Gastroesophageal sphincter (tissue), 4 donors: ENCODE data around the gene SETBP1. TPM values are rescaled to one million over a fixed set of nuclear protein-coding genes. Genes with fewer than 3 reads are reported as not detected.

ENCODE experiments used
- ATAC-seq: fragments of 150-250 bp; one replicate; pipeline ENCODE4 v1.9.1; 2016; ENCODE audit warnings: mild to moderate bottlenecking, moderate library complexity
- H3K27ac ChIP-seq, 4 donors: fragments of 200-600 bp; sonication (generic) in 3 of 4; 1 replicate in 3 of 4; 2 replicates in 1 of 4; pipeline ENCODE4 v1.5.1; 2016 to 2019
- H3K27me3 ChIP-seq: fragments of 200-600 bp; sonication (generic); one replicate; pipeline ENCODE4 v1.5.1; 2019
- H3K36me3 ChIP-seq, 2 donors: fragments of 200-600 bp; sonication (generic); one replicate each; pipeline ENCODE4 v1.5.1; 2019; ENCODE audit warnings: control low read depth in 1 of 2
- H3K4me1 ChIP-seq, 3 donors: fragments of 200-600 bp; sonication (generic); 1 replicate in 2 of 3; 2 replicates in 1 of 3; pipeline ENCODE4 v1.5.1; 2016 to 2019; ENCODE audit warnings: control low read depth in 2 of 3
- H3K4me3 ChIP-seq, 2 donors: fragments of 200-600 bp; sonication (generic); one replicate each; pipeline ENCODE4 v1.5.1; 2019; ENCODE audit warnings: mild to moderate bottlenecking in 1 of 2, moderate library complexity in 1 of 2
- H3K9me3 ChIP-seq, 3 donors: fragments of 200-600 bp; sonication (generic); one replicate each; pipeline ENCODE4 v1.5.1; 2017 to 2019; ENCODE audit warnings: control low read depth in 2 of 3
- CTCF ChIP-seq, 4 experiments: fragments of 200-600 bp in 2 of 4; fragments of 450-650 bp in 2 of 4; sonication (generic) in 1 of 4; IDR thresholded peaks; one replicate each; pipeline ENCODE4 v1.5.1; 2017 to 2019; ENCODE audit warnings: antibody characterized with exemption in 4 of 4, mild to moderate bottlenecking in 2 of 4, moderate library complexity in 2 of 4
- EP300 ChIP-seq: sonication (generic); formaldehyde crosslinking; IDR thresholded peaks from one replicate; pipeline ENCODE4 v1.6.1; 2017; ENCODE audit warnings: antibody characterized with exemption, mild to moderate bottlenecking
- POLR2A ChIP-seq, 2 donors: fragments of 450-650 bp; IDR thresholded peaks; one replicate each; pipeline ENCODE4 v1.6.1; 2017; ENCODE audit warnings: antibody characterized with exemption in 2 of 2, mild to moderate bottlenecking in 2 of 2, moderate library complexity in 1 of 2
- POLR2AphosphoS5 ChIP-seq: sonication (generic); formaldehyde crosslinking; IDR thresholded peaks from one replicate; pipeline ENCODE4 v1.6.1; 2017; ENCODE audit warnings: antibody characterized with exemption
- WGBS, 2 donors: methylation state at CpG; one replicate each; pipeline ENCODE4 v1.1.5; 2018; ENCODE audit warnings: low coverage in 1 of 2; 5-methylcytosine and 5-hydroxymethylcytosine counted together
- total RNA-seq, 4 donors: library from RNA; depleted of rRNA; stranded (reverse); fragments of >200 nt; gene quantifications; one replicate each; pipeline ENCODE4 v1.1.0, GENCODE V29; 2016

The SETBP1 gene
- total RNA-seq, 4 donors from 2014 or later = 42.5 to 87.6 (median 67.8) TPM

- H3K4me1 ChIP-seq = peaks cover 13 to 63% (median 28%) of the 10 kb centered on the region in 3 donors
- no peak for ATAC-seq
- H3K4me3 ChIP-seq = no peak overlapping the region
- no peak for TF ChIP-seq CTCF (IDR thresholded peaks at IDR 0.05)
- TF ChIP-seq POLR2A (IDR thresholded peaks at IDR 0.05) = no peak
- no peak for TF ChIP-seq POLR2AphosphoS5
- no peak for TF ChIP-seq EP300
- no peak overlapping the region for H3K27ac ChIP-seq
- no peaks in the 10 kb centered on the region for H3K36me3 ChIP-seq
- no peaks in the 10 kb centered on the region for H3K27me3 ChIP-seq
- H3K9me3 ChIP-seq = no peaks in the 10 kb centered on the region
- WGBS, 2 donors = 64 to 85% methylated on average over 6 of the region's 6 CpGs
Measured at GRCh38 chr18:44786688-44787087, 106.0 kb downstream of the SETBP1 start.

GRCh38 chr18:44788334-44788733 is 107.6 kb downstream of the SETBP1 start:
- Histone ChIP-seq H3K27ac (peak overlapping the region in 3 of 4 donors; percentile 27 to 84 (median 79)), H3K4me1 (peaks cover 26 to 67% (median 40%) of the 10 kb centered on the region in 3 donors), H3K36me3 (no peaks in the 10 kb centered on the region), H3K9me3 (no peaks in the 10 kb centered on the region), H3K4me3 (no peak overlapping the region), H3K27me3 (no peaks in the 10 kb centered on the region)
- ATAC-seq = no peak
- 67 to 83% methylated on average over 1 of the region's 1 CpG for WGBS, 2 donors
- TF ChIP-seq EP300 = no peak
- TF ChIP-seq POLR2AphosphoS5 = no peak
- no peak for TF ChIP-seq CTCF (IDR thresholded peaks at IDR 0.05)
- no peak for TF ChIP-seq POLR2A (IDR thresholded peaks at IDR 0.05)

- H3K27ac ChIP-seq = peak overlapping the region; percentile 30 to 91 (median 82)
- H3K27me3 ChIP-seq = no peaks in the 10 kb centered on the region
- no peaks in the 10 kb centered on the region for H3K9me3 ChIP-seq
- H3K36me3 ChIP-seq = no peaks in the 10 kb centered on the region
- H3K4me1 ChIP-seq = peaks cover 30 to 81% (median 40%) of the 10 kb centered on the region in 3 donors
- no peak for TF ChIP-seq CTCF (IDR thresholded peaks at IDR 0.05)
- TF ChIP-seq POLR2AphosphoS5 = no peak
- no peak for TF ChIP-seq EP300
- peak; percentile 44 for ATAC-seq
- 18 to 22% methylated on average over 4 of the region's 4 CpGs for WGBS, 2 donors
- no peak overlapping the region for H3K4me3 ChIP-seq
Measured at GRCh38 chr18:44789710-44790109, 109.0 kb downstream of the SETBP1 start.

- Histone ChIP-seq H3K4me1 (peaks cover 30 to 75% (median 40%) of the 10 kb centered on the region in 3 donors), H3K4me3 (no peak overlapping the region), H3K36me3 (no peaks in the 10 kb centered on the region), H3K27me3 (no peaks in the 10 kb centered on the region), H3K9me3 (no peaks in the 10 kb centered on the region), H3K27ac (peak overlapping the region; percentile 79 to 93 (median 88))
- 68% methylated on average over 4 of the region's 4 CpGs for WGBS, 2 donors
- TF ChIP-seq POLR2A (IDR thresholded peaks at IDR 0.05) = no peak
- TF ChIP-seq CTCF (IDR thresholded peaks at IDR 0.05) = no peak
- TF ChIP-seq POLR2AphosphoS5 = no peak
- TF ChIP-seq EP300 = no peak
- ATAC-seq = no peak
Measured at GRCh38 chr18:44790860-44791259, 110.2 kb downstream of the SETBP1 start.

- peak; percentile 54 for TF ChIP-seq POLR2AphosphoS5
- TF ChIP-seq POLR2A (IDR thresholded peaks at IDR 0.05) = no peak
- peak overlapping the region; percentile 79 to 93 (median 88) for H3K27ac ChIP-seq
- ATAC-seq = no peak
- H3K9me3 ChIP-seq = no peaks in the 10 kb centered on the region
- no peaks in the 10 kb centered on the region for H3K27me3 ChIP-seq
- peaks cover 30 to 70% (median 37%) of the 10 kb centered on the region in 3 donors for H3K4me1 ChIP-seq
- no peaks in the 10 kb centered on the region for H3K36me3 ChIP-seq
- H3K4me3 ChIP-seq = no peak overlapping the region
- 5 to 34% methylated on average over 4 to 7 of the region's 8 CpGs for WGBS, 2 donors
Measured at GRCh38 chr18:44791520-44791919, 110.8 kb downstream of the SETBP1 start.
